Cerebellar cortex (tissue), 1 donor: ENCODE results near the gene MUSK.

ENCODE experiments used
- DNase-seq: peaks from one replicate; pipeline ENCODE4 v3.0.0-alpha.2; 2015; ENCODE audit warnings: low spot score

The MUSK gene

DNA sequence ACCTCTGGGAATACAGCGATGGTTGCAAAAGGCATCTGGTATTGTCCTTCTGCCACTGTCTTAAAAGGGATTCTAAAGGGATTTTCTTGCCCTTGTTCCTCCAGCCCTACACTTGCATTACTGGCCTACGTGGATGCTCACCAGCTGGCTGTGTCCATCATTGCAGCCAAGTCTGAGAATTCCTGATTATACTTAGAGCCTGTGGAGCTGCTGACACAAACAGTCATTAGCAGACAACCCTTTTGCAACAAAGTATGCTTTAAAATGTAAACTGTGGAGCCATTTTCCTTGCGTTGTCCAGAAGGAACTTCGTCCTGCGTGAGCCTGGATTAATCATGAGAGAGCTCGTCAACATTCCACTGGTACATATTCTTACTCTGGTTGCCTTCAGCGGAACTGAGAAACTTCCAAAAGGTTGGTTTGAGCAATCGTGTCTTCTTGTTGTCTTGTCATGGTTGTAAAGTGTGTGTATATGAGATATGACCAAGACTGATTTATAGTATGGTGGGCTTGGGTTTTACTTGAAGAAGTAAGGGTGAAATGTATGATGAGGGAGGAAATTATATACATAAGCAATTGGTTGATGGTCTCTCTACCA is at the start of gene MUSK:
MUSK (plus strand) TSS at position 222 of the 598 bp plus-strand sequence; CDS start at position 336, 114 bp downstream.
- no peak for DNase-seq

GRCh38 chr9:110619831-110620230 is 48.8 kb upstream of the MUSK start:
- peak; percentile 22 for DNase-seq

DNA sequence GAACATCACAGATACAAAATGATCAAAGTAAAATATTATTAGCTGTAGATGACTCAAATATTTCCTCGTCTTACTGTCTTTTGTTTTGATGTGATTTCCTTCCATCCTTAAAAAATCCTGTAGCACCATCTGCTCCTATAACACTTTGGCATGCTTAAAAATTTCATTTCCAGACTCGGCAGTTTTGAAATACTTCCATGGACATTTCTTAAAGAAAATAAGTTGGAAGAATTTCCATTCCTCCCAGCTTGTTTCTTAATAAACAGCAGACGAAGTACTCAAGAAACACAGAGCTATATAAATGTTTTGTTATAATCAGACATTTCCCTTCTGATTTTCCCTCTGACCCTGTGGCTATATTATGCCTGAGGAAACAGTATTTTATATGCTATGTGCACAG is 47.9 kb upstream of the MUSK start:
- DNase-seq, result peak; percentile 61

DNA sequence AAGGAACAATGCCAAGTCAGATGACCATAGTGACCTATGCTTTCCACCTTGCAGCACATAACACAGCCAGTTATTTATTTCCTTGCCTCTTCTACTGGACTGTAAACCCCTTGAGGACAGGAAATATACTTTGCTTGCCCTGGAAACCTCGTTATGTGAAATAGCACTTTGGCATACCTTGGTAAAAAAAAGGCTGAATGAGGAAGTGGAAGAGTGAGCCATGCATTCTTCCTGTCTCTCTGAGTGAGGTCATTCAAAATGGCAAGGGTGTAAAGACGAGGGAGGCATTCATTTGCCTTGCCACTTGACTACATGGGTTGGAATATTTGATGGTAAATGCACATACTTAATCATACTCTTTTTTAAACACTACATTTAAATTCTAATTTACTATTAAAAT is 46.2 kb upstream of the MUSK start:
- DNase-seq, result no peak

GRCh38 chr9:110623462-110624025 is 45.0 kb upstream of the MUSK start:
- peak; percentile 84 for DNase-seq

GRCh38 chr9:110626101-110626829 is 42.3 kb upstream of the MUSK start:
- DNase-seq, result no peak

- DNase-seq, result no peak
These were observed 33.0 kb upstream of the MUSK start for GRCh38 chr9:110635589-110635988.

DNA sequence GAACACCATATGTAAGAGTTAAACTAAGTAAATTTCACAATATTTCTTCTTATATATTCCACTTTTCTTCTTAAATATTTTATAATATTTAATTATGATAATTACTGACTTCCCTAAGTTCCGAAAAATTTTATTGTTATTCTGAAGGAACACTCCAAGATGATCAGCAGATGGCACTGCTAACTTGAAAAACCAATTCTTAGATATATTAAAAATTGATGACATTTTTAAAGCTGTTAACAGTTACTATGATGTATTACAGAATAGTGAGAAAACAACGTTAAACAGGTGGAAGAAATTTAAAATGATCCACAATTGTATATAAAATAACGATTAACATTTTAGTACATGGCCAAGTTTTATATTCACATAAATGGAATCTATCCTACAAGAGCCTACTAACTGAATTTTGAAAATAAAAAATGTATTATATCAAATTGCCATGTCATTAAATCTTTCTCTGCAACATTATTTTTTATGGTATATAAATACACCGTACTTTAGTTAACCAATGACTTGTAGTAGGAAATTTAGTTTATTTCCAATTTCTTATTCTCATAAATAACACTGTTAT is 30.1 kb upstream of the MUSK start:
- DNase-seq, result no peak

GRCh38 chr9:110640736-110641135 is 27.9 kb upstream of the MUSK start:
- DNase-seq, result no peak

DNA sequence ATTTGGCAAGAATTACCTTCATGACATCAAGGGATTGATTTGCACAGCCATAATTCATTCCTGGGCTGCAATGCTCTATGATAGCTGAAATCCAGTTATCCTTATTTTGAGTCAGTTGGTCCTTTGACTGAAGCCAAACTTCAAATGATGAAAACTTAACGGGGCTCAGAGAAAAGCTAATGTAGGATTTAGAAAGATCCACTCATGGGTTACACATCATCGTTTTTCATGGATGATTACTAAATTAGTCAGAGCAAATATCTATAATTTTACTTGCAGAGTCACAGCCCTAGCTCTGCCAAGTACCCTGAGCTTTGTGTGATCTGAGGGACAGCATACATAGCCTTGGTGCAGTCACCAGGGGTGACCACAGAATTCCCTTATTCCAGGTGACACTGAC is 27.3 kb upstream of the MUSK start:
- DNase-seq, result no peak

- DNase-seq, result no peak
These were observed 19.9 kb upstream of the MUSK start for GRCh38 chr9:110648696-110649095.

DNA sequence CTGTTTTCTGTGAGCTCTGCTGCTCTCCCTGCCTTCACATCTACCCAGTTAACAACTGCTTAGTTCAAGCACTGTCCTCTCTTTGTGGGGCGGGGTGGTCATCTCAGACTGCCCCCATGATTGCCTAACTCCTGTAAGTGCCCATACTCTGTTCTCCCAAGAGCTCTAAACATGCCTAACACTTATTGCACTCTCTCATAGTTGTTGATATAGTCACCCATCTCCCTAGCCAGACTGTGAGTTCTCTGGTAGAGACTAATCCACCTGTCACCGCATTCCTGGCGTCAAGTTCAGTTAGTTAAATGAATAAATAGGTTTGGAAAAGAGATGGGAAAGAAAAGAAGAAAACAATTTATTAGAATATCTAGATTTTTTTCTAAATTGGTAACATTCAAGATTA is 18.3 kb upstream of the MUSK start:
- no peak for DNase-seq

- no peak for DNase-seq
These were observed 17.6 kb upstream of the MUSK start for GRCh38 chr9:110650991-110651411.

DNA sequence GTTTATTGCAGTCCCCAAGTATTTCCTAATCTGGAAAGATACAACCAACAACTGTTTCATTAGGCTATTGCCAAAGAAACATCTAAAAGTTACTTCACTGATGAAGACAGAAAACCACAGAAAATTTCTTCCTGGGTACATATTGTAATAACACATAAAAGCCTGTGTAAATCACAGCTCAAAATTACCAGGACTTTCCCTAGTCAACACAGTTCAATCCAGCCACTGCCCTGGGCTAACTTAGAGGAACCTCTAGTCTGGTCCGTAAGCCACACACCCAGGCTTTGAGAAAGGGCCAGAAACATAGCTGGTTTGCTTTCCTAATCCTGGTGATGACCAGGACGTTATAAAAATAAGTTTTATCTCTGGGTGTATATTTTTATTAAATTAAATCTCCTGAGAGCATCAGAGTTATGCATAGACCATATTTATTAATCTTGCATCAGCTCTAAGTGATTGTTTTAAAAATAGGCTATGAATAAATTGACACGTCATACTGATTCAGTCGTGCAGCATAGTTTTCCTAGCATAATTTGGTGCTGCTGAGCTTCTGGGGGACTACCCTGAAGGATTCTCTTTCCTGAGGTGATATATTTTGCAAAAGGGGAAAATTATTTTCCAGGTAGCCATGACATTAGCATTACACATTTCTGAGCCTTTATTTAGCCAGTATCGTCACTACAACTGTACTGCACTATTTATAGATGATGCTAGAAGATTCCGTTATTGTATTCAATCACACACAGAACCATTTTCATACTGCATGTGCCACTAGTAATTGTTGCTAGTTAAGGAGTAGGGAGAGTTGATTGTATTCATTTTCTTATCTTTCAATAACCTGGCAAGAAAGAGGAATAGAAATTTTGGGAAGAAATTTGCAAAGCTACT is 12.6 kb upstream of the MUSK start:
- DNase-seq, result no peak

- no peak for DNase-seq
These were observed 8.6 kb upstream of the MUSK start for GRCh38 chr9:110659891-110660541.

DNA sequence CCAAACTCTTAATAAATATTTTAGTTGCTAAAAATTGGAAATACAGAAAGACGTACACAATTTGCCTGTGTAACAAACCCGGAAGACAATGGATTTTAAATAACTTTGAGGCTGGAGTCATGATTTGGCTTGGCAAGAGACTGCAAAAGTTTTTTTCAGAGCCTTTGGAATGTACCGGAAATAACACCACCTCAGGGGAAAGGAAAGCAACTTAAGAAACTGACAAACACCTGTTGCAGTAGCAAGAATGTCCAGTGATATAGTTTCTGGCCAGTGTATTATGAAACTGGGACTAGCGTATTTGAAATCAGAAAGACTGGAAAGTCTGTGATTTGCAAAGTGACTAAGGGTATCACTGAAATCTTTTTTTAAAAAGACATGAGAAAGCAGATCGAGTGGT is 842 bp downstream of the MUSK start:
- no peak for DNase-seq

GRCh38 chr9:110671849-110672248 is 3.3 kb downstream of the MUSK start:
- no peak for DNase-seq

DNA sequence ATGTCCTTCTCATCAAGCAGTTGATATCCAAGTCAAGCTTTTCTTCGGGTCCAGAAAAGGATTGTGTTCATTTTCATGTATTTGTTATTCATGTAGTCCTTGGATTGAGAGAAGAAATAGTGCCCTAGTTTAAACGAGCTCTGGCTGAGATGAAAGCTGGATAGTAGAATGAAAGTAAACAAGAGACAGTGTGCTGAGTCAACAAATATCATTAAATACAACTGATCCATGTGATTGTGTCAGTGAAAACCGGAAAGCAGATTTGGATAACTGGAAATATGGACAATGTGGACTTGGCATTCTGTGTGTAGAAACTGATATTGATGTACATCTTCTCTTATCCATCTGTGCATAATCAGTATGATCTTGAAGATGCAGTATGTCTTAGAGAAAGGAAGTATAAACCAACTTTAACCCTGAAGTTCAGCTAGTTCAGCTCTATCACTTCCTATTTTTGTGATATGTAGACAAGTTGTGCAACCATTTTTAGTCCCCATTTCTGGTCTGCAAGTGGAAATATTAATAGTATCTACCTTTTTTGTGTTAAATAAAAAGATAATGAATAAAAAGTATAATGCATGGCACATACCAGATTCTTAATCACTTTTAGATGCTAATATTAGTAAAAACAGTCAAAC is 4.4 kb downstream of the MUSK start:
- DNase-seq, result no peak

GRCh38 chr9:110687497-110687896 is 18.9 kb downstream of the MUSK start:
- no peak for DNase-seq

- no peak for DNase-seq
These were observed 19.7 kb downstream of the MUSK start for GRCh38 chr9:110688329-110688728.

DNA sequence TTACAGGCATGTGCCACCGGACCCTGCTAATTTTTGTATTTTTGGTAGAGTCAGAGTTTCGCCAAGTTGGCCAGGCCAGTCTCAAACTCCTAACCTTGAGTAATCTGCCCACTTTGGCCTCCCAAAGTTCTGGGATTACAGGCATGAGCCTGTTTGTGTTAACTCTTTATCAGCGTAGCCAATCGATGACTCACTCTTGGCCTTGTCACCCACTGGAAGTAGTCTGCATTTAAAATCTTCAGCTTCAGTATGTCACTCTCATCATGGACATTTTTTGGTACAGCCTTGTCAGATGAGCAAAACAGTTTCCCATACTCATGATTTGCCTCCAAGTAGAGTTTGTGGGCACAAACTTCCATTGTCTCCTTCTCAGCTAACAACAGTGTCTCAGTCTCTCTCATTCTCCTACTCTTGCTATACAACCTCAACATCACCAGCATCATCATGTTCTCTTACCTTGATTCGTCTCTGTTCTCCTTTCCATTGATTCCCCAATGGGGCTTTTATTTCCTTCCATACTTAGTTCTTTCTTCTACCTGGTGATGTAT is 22.5 kb downstream of the MUSK start:
- DNase-seq, result no peak
